GM19372 (cell line): Measurements from ENCODE around the gene COL23A1.
"Not testable (repeated sequence)": the region's sequence is repeated elsewhere in the genome, so short reads cannot be mapped to it uniquely, and the experiment has no call there.

ENCODE experiments used
- ATAC-seq: cut with Tn5 transposase; IDR thresholded peaks from one replicate; pipeline ENCODE4 v1.9.1; 2021; ENCODE audit warnings: mild to moderate bottlenecking, low read depth, moderate library complexity; ENCODE audit not compliant: unreplicated experiment

COL23A1 gene

DNA sequence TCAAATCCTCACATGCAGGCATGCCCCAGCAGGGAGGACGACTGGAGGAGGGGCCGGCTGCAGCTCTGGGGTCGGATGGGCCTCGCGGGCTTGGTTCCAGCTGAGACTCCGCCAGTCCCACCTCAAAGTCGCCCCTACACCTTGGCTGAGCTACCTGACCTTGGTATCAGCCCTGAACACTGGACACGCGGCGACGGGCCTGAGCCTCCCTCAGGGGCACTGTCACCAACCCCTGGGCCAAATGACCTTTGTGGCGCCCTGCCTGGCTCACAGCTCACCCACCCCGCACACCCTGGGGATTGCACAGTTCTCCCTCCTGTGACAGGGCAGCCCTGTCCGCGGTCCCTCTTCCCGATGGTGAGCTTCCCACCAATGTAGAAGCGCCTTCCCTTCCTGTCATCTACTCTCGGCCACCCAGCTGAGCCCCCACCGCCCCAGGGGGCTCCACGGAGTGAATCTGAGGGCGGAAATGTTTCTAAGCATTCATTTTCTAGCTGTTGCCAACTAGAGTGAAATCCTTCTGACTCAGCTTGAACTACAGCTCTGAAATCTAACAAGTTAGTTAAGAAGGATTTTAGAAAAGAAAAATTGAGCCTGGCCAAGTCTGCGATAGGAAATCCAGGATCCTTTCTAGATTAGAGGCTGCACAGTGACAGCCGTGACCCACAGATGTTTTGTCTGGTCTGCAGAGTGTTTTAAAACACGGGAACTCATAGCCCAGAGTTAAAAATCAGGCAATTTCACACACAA is 218.7 kb downstream of the COL23A1 start:
- no peak for ATAC-seq

- no peak for ATAC-seq
Observed at GRCh38 chr5:178370102-178370501, 220.1 kb downstream of the COL23A1 start.

DNA sequence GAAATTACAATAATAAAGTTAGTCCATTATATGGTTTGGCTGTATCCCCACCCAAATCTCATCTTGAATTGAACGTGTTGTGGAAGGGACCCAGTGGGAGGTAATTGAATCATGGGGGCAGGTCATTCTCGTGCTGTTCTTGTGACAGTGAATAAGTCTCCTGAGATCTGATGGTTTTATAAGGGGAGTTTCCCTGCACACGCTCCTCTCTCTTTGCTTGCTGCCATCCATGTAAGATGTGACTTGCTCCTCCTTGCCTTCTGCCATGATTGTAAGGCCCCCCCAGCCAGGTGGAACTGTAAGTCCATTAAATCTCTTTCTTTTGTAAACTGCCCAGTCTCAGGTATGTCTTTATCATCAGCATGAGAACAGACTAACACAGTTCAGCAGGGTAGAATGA is 220.7 kb downstream of the COL23A1 start:
- not testable (repeated sequence) for ATAC-seq

- ATAC-seq, result no peak
Observed at GRCh38 chr5:178368716-178369300, 221.4 kb downstream of the COL23A1 start.

GRCh38 chr5:178368274-178368673 is 221.9 kb downstream of the COL23A1 start:
- no peak for ATAC-seq

GRCh38 chr5:178367736-178368120 is 222.5 kb downstream of the COL23A1 start:
- no peak for ATAC-seq

- ATAC-seq, result no peak
Observed at GRCh38 chr5:178366998-178367735, 223.0 kb downstream of the COL23A1 start.

- no peak for ATAC-seq
Observed at GRCh38 chr5:178365501-178366440, 224.4 kb downstream of the COL23A1 start.

GRCh38 chr5:178364326-178364675 is 225.9 kb downstream of the COL23A1 start:
- no peak for ATAC-seq

DNA sequence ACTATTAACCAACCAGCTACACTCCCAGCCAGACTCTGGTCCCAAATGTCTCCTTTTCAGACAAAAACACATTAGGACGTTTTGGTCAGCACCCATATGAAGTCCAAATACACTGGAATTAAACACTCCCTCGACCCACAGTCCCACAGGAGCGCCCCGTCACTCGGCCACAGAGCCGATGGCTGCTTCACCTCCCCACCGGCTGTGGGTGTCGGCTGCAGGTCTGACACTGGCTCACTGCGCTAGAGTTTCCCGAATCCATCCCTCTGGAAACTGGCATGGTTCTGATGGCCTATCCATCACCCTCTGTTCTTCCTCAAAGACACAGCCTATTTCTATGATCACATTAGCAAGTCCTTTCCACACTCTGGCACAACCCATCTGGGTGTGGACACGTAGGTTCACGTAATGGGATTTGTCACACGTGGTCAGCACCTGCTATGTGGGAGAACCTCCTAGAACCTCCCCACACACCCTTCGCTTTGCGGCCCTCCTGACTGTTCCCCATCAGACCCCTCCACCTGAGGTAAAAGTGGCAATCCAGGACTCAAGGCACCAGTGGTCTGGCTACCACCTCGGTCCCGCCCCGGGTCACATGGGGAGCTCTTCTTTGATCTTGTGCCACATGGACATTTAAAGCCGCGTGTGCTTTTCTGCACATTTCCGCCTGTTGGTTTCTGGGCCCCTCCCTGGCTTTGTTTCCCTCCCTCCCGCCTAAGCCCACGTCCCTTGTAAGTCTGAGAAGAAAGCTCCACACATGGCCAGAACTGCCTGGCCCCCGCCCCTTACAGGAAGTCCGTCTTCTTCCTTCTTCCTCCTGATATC is 226.5 kb downstream of the COL23A1 start:
- no peak for ATAC-seq

DNA sequence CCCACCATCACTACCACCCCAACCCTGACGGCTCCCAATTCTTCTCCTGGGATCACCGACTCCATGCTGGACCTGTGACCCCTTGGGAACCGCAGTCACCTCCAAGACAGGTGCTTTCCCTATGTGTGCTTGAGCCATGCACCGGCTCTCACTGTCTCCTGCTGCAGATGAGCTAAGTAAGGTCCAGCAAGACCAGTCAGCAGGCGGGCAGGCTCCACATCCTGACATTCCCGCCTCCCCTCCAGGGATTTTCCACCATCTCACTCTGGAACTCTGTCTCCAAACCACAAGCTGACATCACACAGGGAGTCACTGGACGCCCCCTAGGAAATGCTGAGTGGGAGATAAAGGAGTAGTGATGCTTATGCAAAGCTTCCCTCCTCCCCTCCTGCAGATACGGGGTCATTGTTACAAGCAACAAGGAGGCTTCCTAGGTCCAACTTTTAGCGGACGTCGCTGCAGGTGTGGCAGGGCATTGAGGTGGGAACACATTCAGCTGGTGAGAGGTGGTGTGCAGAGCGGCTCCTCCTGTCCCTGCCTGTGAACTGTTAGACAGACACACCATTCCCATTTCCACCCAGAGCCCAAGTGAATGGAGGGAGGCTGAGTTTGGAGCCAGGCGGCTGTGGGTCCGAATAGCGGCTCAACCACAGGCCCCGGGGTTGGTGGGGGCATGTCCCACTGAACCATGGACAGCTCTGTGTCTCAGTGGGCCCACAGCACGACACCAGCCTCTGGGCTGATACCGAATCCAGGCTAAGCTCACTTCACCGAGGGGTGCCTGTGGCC is 228.3 kb downstream of the COL23A1 start:
- no peak for ATAC-seq

DNA sequence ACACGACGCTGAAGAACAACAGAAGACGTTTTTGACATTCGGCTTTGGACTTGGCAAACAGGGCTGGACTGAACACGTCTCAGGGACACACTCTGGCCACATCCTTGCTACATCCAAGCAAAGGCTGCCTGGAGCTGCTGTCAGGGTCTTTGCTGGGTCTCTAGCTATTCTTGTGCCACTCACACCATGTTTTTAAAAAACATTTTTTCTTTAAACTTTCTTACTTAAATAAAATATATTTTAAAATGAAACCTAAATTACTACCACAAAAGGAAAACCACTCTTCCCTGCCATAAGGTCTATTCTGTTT is 229.3 kb downstream of the COL23A1 start:
- no peak for ATAC-seq

GRCh38 chr5:178360222-178360925 is 229.8 kb downstream of the COL23A1 start:
- ATAC-seq, result no peak

- no peak for ATAC-seq
Observed at GRCh38 chr5:178359738-178360137, 230.5 kb downstream of the COL23A1 start.

DNA sequence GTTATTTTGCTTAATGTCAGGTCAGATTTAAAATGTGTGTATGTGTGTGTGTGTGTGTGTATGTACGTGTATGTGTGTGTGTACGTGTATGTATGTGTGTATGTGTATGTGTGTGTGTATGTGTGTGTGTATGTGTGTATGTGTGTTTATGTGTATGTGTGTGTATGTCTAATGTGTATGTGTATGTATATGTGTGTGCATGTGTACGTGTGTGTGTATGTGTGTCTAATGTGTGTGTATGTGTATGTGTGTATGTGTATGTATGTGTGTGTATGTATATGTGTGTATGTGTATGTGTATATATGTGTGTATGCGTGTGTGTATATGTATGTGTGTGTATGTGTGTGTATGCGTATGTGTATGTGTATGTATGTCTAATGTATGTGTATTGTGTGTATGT is 232.5 kb downstream of the COL23A1 start:
- no peak for ATAC-seq

- no peak for ATAC-seq
Observed at GRCh38 chr5:178357121-178357521, 233.1 kb downstream of the COL23A1 start.

GRCh38 chr5:178356431-178356872 is 233.7 kb downstream of the COL23A1 start:
- no peak for ATAC-seq

DNA sequence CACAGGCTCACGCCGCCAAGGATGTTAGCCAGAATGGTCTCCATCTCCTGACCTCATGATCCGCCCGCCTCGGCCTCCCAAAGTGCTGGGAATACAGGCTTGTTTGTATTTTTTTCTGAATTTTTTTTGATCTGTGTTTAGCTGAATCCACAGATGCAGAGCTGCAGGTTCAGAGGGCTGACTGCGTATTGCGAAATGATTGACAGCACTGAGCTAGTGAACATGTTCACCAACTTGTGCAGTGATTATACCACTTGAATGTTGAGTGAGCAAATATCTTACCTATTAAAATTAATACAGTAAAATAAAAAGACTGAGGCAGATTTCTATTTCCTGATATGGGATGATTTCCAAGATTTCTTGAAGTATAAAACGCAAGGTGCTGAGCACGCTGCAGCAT is 234.5 kb downstream of the COL23A1 start:
- no peak for ATAC-seq

- no peak for ATAC-seq
Observed at GRCh38 chr5:178353461-178353860, 236.7 kb downstream of the COL23A1 start.
